ENCODE measurements around the gene MCAT. TPM values are rescaled to one million over a fixed set of nuclear protein-coding genes. Genes with fewer than 3 reads are reported as not detected.
A peak's percentile ranks its signal among the peaks of the same experiment; 100 is the strongest.

MCAT gene
- total RNA-seq, 4 donors from 2014 or later = 17.1 to 26.7 (median 22.1) TPM

GRCh38 chr22:43158778-43159483 is 15.7 kb upstream of the MCAT start:
- no peak overlapping the region for H3K4me3 ChIP-seq
- no peaks in the 10 kb centered on the region for H3K9me3 ChIP-seq
- no peaks in the 10 kb centered on the region for H3K27me3 ChIP-seq
- H3K4me1 ChIP-seq = peaks cover 46 to 98% (median 62%) of the 10 kb centered on the region in 3 donors
- 64% methylated on average over 6 to 7 of the region's 24 CpGs for WGBS, 2 donors
- intact Hi-C loops (cut with DNase I) = no loop called here
- TF ChIP-seq POLR2A (IDR thresholded peaks at IDR 0.05) (no peak), CTCF (IDR thresholded peaks at IDR 0.05) (no peak)
- peaks cover 5 to 66% (median 33%) of the 10 kb centered on the region in 3 donors for H3K36me3 ChIP-seq
- peak overlapping the region; percentile 10 to 77 (median 46) for H3K27ac ChIP-seq
- no peak for DNase-seq

- H3K9me3 ChIP-seq = no peaks in the 10 kb centered on the region
- H3K4me3 ChIP-seq = no peak overlapping the region
- H3K27me3 ChIP-seq = no peaks in the 10 kb centered on the region
- no peak for TF ChIP-seq POLR2A (IDR thresholded peaks at IDR 0.05)
- TF ChIP-seq CTCF (IDR thresholded peaks at IDR 0.05) = no peak
- intact Hi-C loops (cut with DNase I) = no loop called here
- no peak for DNase-seq
- H3K27ac ChIP-seq = peak overlapping the region in 3 of 4 donors; percentile 26 to 77 (median 67)
- peaks cover 5 to 62% (median 29%) of the 10 kb centered on the region in 3 donors for H3K36me3 ChIP-seq
- WGBS, 2 donors = 60 to 68% methylated on average over 5 to 6 of the region's 9 CpGs
- H3K4me1 ChIP-seq = peaks cover 43 to 96% (median 57%) of the 10 kb centered on the region in 3 donors
Observed at GRCh38 chr22:43157874-43158546, 14.8 kb upstream of the MCAT start.

- Histone ChIP-seq H3K27ac (peak overlapping the region in 2 of 4 donors; percentile 63 to 72), H3K36me3 (peaks cover 1 to 47% (median 16%) of the 10 kb centered on the region in 3 donors), H3K27me3 (no peaks in the 10 kb centered on the region), H3K9me3 (no peaks in the 10 kb centered on the region), H3K4me1 (peaks cover 42 to 98% (median 60%) of the 10 kb centered on the region in 3 donors), H3K4me3 (no peak overlapping the region)
- intact Hi-C loops (cut with DNase I) = no loop called here
- DNase-seq = no peak
- WGBS, 2 donors = 49 to 83% methylated on average over 3 to 5 of the region's 12 CpGs
- no peak for TF ChIP-seq POLR2A (IDR thresholded peaks at IDR 0.05)
- no peak for TF ChIP-seq CTCF (IDR thresholded peaks at IDR 0.05)
Observed at GRCh38 chr22:43156413-43156812, 13.2 kb upstream of the MCAT start.

- Histone ChIP-seq H3K36me3 (peaks cover 0 to 40% (median 9%) of the 10 kb centered on the region in 3 donors), H3K4me3 (no peak overlapping the region), H3K27me3 (no peaks in the 10 kb centered on the region), H3K27ac (peak overlapping the region in 2 of 4 donors; percentile 63 to 72), H3K9me3 (no peaks in the 10 kb centered on the region), H3K4me1 (peaks cover 44 to 96% (median 65%) of the 10 kb centered on the region in 3 donors)
- DNase-seq = no peak
- no CpG with 5 or more reads among the region's 5 CpGs for WGBS, 2 donors
- TF ChIP-seq CTCF (IDR thresholded peaks at IDR 0.05) (no peak), POLR2A (IDR thresholded peaks at IDR 0.05) (no peak)
- intact Hi-C loops (cut with DNase I) = no loop called here
Observed at GRCh38 chr22:43155789-43156188, 12.6 kb upstream of the MCAT start.
